Fibroblast of gingiva (primary cell): ENCODE data around the gene LIPH.
A peak's percentile ranks its signal among the peaks of the same experiment; 100 is the strongest.

Experiments used
- DNase-seq: peaks from one replicate; pipeline ENCODE4 v3.0.0-alpha.2; 2011; ENCODE audit warnings: low read depth

LIPH gene

DNA sequence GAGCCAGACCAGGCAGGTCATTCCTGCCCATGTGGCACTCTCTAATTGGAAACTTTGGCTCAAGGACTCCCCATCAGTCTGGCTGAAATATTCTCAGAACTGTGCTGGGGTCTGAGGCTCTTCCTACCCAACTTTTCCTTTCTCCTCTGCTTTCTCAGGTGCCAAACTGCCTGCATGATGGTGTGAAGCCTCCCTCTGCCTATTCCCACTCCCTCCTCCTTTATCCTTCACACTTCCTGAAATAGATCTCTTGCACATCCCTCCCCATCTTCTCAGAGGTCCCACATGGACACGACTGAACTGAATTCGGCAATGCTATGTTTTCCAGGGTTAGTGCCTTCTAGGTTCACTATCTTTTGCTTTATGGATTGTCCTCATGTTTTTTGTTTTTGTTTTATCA, 12.5 kb downstream of the LIPH start:
- no peak for DNase-seq

DNA sequence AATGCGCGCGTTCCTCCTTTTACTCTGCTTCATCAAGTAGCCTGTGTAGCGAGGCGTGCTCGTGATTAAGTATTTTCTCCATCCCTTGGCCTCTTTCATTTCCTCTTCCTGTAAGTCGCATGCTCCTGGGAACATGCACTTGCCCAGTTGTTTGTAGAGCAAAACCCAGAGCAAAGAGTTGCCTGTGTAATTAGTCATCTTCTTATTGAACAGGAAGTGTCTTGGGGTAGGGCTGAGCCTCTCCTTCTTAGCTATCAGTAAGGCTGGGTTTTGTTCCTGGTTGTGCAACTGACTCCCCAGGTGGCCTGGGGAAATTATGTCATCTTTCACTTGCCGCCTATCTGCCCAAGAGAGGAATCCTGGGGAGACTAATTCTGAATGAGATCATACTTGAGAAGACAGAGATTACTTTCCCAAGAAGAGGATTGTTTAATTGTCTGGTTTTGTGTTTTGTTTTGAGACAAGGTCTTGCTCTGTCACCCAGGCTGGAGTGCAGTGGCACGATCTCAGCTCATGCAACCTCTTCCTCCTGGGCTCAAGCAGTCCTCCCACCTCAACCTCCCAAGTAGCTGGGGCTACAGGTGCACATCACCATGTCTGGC, 14.9 kb downstream of the LIPH start:
- peak; percentile 21 for DNase-seq

DNA sequence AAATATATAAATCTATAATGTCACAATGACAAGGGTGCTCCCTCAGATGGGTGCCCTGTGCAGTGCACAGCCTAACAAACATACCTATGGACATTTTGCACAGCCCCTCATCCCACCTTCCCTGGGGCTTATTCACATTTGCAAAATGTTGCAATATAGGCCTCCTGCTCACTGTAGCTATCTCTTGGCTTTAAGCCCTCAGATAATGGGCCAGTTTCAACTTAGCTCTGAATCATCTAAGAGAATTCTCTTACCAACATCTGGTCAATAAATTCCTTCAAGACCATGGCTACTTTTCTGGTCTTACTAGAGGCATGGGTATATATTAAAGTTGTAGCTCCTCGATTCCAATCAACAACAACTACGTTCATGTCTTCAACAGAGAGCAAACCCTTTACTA, 17.9 kb downstream of the LIPH start:
- DNase-seq = no peak

DNA sequence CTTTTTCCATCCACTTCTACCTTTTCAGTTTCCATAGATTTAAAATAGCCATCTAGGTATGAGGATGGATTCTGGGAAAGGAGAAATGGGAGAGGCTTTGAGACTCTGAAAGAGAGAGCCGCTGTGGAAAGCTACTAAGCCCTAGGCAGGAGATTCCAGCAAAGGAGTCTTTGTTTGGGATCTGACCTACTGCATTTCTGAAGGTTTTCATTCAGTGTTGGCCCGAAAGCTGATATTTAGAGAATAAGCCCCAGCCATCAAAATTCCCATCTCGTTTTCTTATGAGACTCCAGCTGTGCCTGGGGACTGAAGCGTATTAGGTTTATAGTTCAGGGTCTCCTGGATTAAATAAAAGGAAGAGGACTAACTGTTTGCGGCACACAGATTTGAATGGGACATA, 19.5 kb downstream of the LIPH start:
- no peak for DNase-seq

DNA sequence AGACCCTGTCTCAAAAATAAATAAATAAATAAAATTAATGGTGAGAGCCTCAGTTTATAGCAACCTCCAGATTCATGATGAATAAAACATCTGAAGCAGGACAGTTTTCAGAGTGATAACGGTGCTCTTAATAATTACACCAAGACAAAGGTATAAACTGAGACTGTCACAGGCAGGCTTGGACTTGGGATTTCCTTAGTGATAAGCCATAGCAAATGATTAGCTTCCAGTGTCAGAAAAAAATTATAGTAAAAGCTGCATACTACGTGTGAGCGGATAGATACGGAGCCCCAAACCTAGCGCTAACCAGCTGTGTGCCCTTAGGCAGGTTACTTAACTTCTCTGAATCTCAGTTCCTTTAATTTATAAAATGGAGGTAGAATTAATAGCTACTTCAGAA, 21.5 kb downstream of the LIPH start:
- DNase-seq = no peak

DNA sequence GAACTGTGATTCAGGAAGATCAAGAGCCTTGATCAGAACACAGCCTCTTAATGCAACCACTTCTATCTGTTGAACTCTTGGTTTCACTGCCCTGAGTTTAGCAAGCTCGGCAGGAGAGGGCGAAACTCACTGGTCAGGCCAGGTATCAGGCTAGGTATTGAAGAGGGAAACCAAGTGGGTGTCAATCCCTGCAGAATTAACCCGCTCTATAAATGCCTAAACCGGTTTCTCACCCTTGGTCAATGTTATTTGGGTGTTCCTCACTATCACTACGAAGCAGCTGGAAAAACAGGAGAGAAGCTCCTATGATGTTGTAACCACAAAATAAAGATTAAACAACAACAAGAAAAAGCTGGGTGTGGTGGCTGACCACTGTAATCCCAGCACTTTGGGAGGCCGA, 23.9 kb downstream of the LIPH start:
- no peak for DNase-seq

DNA sequence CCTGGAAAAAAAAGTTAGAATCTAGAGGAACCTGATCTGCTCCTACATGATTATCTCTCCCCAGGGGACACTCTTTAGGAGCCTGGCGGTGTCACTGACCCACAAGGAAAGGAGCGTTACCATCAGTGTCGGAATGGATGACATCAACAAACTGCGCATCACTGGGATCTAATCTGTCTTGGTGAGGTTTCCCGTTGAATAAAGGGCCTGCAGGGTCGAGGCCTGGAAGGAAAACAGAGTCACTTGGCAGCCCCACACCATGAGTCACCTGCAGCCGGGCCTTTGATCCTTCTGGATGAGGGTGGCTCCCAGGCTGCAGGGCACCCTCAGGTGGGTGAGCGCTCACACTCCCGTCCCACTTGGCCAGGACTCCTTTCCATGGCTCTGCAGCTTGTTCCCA, 25.0 kb downstream of the LIPH start:
- DNase-seq = no peak

DNA sequence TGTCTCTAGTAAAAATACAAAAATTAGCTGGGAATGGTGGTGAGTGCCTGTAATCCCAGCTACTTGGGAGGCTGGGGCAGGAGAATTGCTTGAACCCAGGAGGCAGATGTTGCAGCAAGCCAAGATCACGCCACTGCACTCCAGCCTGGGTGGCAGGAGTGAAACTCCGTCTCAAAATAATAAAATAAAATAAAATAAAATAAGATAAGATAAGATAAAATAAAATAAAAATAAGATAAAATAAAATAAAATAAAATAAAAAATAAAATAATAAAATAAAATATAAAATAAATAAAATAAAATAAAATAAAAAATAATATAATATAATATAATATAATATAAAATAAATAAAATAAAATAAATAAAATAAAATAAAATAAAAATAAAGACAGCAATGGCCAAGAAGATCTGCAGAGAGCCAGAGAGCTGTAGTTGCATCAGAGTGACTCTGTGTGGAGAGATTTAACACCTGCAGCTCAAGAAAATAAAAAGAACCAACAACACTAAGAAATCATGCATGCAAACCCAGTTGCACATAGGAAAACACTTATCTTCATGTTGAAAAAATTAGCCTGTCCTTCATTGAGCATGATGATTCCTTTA, 25.9 kb downstream of the LIPH start:
- no peak for DNase-seq

DNA sequence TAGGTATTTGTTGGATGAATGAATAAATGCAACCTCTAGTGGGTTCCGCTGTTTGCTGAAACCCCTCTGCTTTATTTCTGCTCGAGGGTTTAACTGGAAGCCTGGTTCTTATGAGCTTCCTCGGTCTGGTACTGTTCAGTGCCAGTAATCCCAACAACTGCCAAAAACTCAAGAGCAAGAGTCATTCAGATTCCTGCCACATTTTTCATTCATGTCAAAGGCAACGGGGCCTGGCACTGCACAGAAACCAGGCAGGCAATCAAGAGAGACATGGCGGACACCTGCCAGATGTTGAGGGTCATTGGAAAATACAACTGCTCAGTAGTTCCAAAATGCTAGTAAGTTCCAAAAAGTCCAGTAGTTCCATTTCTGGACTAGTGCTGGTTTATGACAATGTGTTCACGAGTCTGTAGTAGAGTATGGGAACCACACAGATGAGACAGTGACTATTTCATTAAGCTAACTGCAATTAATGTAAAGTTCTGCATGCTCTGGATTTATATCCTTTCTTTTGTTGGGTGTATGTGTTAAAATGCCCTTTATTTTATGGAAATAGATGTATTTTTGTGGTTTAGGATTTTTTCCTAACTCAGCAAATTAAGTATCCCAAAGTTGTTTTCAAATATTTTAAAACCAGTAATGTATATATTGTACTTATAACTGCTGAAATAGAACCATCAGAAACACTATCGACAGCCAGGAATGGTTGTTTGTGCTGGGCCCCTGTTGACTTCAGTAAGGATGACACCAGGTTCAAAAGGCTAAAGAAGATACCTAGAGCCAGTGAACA, 30.8 kb downstream of the LIPH start:
- no peak for DNase-seq

DNA sequence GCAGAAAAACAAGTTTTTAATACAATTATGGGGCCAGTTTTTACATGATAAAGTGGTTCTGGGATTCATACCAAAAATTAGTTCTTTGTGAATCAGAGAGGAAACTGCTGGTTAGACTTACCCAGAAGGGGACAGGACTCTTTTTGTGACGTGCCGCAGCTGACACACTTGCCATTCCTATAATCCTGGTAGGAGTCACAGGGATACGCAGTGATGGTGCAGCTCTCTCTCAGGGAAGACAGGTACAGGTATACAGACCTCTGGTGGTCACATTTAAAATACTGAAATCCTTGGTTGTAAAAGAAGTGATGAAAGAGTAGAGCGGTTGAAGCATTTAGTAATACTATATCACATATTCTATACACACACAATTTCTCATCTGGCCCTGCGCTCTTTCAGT, 33.4 kb downstream of the LIPH start:
- no peak for DNase-seq

DNA sequence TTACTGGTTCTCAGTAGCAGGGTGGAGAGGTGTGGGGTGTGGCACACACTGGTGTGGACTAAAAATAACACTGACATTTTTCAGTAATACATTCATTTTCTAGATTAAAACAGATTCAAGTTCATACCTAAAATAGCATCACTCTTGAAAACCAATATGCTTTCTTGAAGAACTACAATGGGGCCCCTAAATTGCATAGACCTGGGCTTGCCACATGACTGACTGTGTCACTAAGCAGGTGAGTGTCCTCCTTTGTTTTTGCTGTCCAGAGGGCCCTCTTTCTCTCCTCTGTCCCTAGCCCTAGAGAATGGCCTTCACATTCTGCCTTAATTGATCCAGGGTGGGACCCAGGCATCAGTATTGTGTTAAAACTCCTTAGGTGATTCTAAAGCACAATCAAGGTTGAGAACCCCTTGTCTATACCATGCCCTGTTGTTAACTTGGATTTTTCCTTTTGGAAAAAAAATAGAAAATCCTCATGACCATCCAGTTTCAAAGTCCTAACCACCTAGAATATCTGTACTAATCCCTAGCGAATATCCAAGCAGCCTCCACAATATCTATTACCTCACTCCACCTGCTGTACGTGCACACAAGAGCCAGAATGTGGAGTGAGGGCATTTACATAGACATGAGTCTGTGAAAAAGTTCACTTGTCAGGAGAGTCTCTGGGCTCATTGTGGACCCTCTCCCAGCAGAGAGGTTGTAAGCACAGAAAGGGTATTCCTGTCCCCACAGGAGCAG, 34.8 kb downstream of the LIPH start:
- no peak for DNase-seq

DNA sequence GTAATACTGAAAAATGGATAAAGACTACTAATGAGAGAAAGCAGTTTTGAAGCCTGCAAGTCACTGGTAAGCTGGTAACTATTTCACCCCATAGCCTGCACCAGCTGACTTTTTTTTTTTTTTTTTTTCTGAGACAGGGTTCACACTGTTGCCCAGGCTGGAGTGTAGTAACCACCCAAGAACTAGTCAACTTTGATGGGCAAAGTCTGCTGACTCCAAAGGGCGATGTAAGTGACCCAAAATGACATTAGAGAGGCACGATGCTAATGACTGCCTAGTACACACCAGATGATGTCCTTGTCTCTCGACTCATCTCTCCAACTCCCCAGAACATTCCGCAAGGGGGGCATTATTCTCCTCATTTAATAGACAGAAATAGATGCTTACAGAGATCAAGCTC, 40.7 kb downstream of the LIPH start:
- no peak for DNase-seq

DNA sequence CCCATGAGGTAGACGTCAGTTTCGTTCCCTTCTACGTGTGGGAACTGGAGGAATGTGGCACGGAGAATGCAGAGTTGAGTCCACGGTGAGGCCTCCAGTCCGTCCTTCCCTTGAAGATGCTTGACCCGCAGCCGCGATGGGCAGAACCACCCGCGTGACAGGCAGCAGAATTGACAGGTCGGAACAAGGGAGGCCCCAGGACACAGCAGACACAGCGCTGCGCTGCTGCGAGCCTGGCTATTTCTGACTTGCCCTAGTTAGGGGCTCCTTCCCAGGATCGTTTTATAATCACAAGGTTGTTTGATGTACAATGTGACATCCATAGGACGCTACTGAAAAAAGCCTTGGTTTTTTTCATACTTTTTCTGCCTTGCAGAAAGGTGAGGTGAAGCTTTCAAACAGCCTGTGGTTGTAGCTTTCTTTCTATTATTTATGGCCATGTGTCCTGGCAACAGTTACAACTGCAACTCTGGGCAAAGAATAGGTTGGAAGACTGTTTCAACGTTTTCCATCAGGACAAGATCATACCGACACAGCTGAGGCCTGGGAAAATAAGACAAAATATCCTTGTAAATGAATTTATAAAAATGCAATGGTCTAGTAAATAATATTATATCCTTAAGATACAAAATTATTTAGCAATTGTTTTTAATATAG, 43.9 kb downstream of the LIPH start:
- no peak for DNase-seq

DNA sequence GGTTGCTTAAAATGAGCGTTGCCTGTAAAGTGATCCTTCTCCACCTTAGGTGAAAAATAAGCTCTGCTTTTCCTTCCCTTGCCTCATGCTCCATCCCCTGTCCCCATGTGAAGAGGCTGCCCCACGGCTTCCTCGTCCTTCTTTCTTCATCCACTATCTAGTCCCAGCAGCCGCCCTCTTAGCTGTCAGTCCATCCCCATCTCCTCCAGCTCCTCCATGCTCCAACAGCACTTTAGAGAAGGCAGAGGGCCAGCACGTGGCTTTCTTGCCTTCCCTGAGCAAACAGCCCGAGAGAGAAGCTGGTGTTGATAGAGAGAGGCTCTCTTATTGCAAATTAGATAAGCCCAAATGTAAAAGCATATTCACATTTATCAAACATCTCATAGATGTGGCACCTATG, 44.5 kb downstream of the LIPH start:
- no peak for DNase-seq

DNA sequence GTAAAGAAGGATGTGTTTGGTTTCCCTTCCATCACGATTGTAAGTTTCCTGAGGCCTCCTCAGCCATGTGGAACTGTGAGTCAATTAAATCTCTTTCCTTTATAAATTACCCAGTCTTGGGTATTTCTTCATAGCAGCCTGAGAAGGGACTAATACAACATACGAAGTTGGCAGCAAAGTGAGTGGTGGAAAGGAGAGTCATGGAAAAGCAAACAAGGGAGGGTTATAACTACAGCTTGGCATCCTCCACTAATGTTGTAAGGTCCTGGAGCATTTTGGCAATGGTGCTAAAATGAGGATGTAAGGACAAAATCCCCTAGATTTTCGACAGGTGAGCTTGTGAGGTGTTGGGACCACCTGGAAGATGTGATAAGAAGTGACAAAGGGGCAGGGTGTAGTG, 47.8 kb downstream of the LIPH start:
- DNase-seq = peak; percentile 6

DNA sequence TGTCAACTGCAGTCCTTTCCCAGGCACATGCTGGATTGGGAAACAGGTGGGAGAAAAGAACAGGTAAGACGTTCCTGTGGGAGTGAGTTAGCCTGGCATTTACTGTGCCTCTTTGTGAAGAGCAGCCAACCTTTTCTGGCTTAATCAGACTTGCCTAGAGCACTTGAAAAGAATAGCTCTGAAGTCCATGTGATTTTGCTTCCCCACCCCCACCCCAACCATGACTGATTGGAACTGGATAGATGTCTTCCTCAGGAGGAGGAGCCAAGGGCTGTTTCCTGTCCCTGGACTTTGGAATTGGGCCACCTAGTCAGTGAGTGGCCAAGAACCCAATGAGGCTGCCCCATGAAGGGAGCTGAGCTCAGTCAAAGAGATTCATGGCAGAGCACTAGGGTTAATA, 48.9 kb downstream of the LIPH start:
- DNase-seq = no peak

DNA sequence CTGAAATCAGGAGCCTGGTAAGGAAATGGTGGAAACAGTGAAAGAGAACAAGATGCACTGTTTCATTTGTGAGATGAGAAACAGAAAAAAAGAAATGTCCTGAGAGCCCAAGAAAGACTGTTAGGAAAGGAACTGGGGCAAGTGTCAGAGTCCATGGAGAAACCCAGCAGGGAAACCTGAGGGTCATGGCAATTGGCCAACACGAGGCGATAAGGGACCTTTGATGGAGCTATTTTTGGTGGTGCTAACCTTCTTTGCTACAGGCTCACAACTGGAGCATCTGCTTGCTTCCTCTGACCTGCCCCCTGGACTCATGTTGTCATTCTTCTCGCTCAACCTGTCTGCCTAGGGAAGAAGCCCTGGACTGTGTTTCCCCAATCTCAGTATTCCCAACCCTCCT, 49.4 kb downstream of the LIPH start:
- DNase-seq = no peak

DNA sequence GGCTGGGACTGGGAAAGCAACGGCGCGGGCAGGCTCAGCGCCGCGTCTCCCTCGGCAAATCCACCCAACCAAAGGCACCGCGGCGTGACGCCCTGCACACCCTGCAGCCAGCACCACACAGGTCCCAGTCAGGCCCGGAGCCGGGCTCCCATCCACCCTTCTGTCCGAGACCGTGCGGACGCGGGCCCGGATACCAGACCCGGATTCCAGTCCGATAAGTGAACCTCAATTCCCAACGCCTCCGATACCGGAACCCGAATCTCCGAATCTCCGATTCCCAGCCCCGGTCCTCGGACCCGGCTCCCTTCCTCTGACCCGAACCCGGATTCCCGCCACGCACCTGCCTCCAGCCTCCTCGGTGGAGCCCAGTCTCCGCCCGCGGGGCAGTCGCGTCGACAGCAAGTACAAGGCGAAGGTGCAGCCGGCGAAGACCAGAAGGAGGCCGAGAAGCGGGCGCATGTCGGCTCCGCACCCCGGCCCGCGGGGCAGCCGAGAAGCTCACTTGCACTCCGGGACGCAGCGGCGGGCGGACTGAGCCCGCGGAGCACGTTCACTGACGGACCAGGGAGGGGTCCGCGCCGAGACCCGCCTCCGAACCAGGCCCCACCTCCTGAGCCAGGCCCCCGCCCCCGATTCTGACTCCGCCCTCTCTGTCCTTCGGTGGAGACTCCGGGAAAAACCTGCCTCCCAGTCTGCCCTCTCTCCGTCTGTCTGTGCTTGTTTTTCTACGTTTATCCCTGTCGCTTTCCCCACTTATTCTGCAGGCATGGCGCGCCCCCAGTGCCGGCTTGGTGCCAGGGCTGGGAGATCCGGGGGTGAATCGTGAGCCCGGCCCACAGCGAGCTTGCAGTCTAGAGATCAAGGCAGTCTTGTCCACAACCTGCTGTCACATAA, 53.6 kb downstream of the LIPH start, which contains the start of gene TMEM41A:
Gene TMEM41A (minus strand): TSS at position 533 of the 894 bp plus-strand sequence. CDS start 74 bp downstream, at position 459.
- peak; percentile 91 for DNase-seq

DNA sequence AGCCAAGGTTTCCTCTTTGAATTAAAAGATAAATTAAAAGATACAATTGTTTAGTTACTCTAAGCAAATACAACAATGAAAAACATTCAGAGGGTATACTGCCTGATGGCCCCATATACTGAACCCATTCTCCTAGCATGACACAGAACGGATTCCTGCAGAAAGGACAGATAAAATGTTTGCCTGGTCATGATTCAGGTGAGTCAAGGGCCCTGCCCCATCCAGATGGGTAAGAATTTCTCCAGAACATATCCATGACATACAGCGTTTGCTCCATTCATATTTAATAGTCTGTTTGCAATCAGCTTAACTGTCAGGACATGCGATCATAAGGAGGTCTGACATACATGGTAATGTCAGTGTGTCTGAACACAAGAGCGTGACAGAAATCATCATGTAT, 62.1 kb downstream of the LIPH start:
- DNase-seq = no peak

DNA sequence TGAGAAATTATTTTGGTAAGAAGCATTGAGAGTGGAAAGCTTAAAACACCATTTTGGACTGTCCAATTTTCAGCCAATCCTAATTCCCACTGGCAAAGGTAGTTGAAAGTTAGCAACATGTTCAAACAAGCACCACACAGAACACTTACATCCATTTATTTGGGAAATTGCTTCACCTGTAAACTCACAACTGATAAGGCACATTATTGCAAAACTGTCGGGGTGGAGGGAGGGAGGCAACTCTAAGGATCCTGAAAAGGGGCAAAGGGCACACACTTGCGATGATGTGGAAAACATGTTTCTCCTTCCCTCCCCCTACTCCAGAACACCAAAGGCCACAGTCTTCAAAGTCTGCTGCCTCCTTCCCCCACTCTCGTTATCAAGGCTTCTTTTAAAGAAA, 62.9 kb downstream of the LIPH start:
- no peak for DNase-seq

DNA sequence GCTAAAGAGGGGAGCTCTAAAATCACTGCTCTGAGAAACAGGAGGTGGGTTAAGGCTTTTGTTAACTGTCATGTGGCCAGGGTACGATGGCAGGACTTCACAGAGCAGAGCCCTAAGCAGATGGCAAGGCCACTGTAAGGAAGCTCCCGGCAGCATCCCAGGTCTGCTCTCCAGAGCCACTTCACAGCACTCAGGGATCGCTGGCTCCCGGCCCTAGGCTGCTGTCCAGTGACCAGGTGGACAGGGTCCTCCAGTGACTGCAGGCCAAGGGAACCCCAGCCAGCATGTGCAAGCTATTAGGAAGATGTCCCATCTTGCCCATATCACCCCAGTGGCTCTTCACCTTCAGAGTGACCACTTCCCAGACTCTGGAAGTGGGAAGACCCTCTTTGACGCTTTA, 63.9 kb downstream of the LIPH start:
- DNase-seq = no peak
